Ascending aorta (tissue), 2 donors: Measurements from ENCODE around the gene CLDN22. TPM values are rescaled to one million over a fixed set of nuclear protein-coding genes. Genes with fewer than 3 reads are reported as not detected.

ENCODE experiments used
- DNase-seq, 2 donors: peaks; one replicate each; pipeline ENCODE4 v3.0.0-alpha.2; 2019; ENCODE audit warnings: low spot score in 2 of 2
- H3K27ac ChIP-seq, 2 donors: fragments of 200-600 bp; sonication (generic); one replicate each; pipeline ENCODE4 v1.5.1; 2016 to 2017; ENCODE audit warnings: mild to moderate bottlenecking in 1 of 2
- H3K27me3 ChIP-seq: fragments of 200-600 bp; sonication (generic); one replicate; pipeline ENCODE4 v1.5.1; 2017
- H3K36me3 ChIP-seq, 2 donors: fragments of 200-600 bp; sonication (generic); one replicate each; pipeline ENCODE4 v1.5.1; 2016
- H3K4me1 ChIP-seq, 2 donors: fragments of 200-600 bp; sonication (generic); one replicate each; pipeline ENCODE4 v1.5.1; 2016 to 2017; ENCODE audit warnings: mild to moderate bottlenecking in 1 of 2
- H3K4me3 ChIP-seq, 2 donors: fragments of 200-600 bp; sonication (generic); one replicate each; pipeline ENCODE4 v1.5.1; 2016 to 2017; ENCODE audit warnings: mild to moderate bottlenecking in 1 of 2
- H3K9me3 ChIP-seq, 2 donors: fragments of 200-600 bp; sonication (generic); one replicate each; pipeline ENCODE4 v1.5.1; 2016
- CTCF ChIP-seq, 3 experiments: fragments of 200-600 bp in 2 of 3; fragments of 450-650 bp in 1 of 3; sonication (generic) in 2 of 3; IDR thresholded peaks; one replicate each; pipeline ENCODE4 v1.5.1; 2016 to 2019; ENCODE audit warnings: antibody characterized with exemption in 3 of 3, mild to moderate bottlenecking in 1 of 3, moderate library complexity in 1 of 3
- intact Hi-C: fragments of 100-400 bp; cut with DNase I; formaldehyde crosslinking; loops from one replicate; pipeline ENCODE4 v1.15.1; 2023
- total RNA-seq: library from RNA; depleted of rRNA; stranded (reverse); fragments of >200 nt; gene quantifications from one replicate; pipeline ENCODE4 v1.1.0, GENCODE V29; 2016

CLDN22 gene
- total RNA-seq, 1 donor from 2014 or later = not detected

GRCh38 chr4:183295711-183296110 is 24.4 kb downstream of the CLDN22 start:
- peaks cover 21 to 41% of the 10 kb centered on the region in 2 donors for H3K36me3 ChIP-seq
- no peaks in the 10 kb centered on the region for H3K4me1 ChIP-seq
- intact Hi-C loops = no loop called here

GRCh38 chr4:183291070-183291469 is 29.0 kb downstream of the CLDN22 start:
- H3K36me3 ChIP-seq = peaks cover 34 to 69% of the 10 kb centered on the region in 2 donors
- no peak overlapping the region for H3K4me3 ChIP-seq
- intact Hi-C loops = no loop called here
- no peaks in the 10 kb centered on the region for H3K27me3 ChIP-seq
- no peaks in the 10 kb centered on the region for H3K9me3 ChIP-seq
- no peaks in the 10 kb centered on the region for H3K4me1 ChIP-seq
- no peak for DNase-seq
- H3K27ac ChIP-seq = no peak overlapping the region
- no peak for TF ChIP-seq CTCF (IDR thresholded peaks at IDR 0.05)

More at GRCh38 chr4:183295711-183296110, 24.4 kb downstream of the CLDN22 start:
- Histone ChIP-seq H3K27ac (no peak overlapping the region), H3K27me3 (no peaks in the 10 kb centered on the region), H3K4me3 (no peak overlapping the region), H3K9me3 (no peaks in the 10 kb centered on the region)
- TF ChIP-seq CTCF (IDR thresholded peaks at IDR 0.05) = no peak
- DNase-seq = no peak

GRCh38 chr4:183289688-183290087 is 30.4 kb downstream of the CLDN22 start:
- Histone ChIP-seq H3K27me3 (no peaks in the 10 kb centered on the region), H3K27ac (no peak overlapping the region), H3K4me3 (no peak overlapping the region), H3K4me1 (no peaks in the 10 kb centered on the region), H3K36me3 (peaks cover 36 to 67% of the 10 kb centered on the region in 2 donors), H3K9me3 (no peaks in the 10 kb centered on the region)
- no peak for TF ChIP-seq CTCF (IDR thresholded peaks at IDR 0.05)
- intact Hi-C loops = no loop called here
- DNase-seq = no peak

- intact Hi-C loops = no loop called here
- Histone ChIP-seq H3K27ac (no peak overlapping the region), H3K36me3 (peaks cover 41 to 70% of the 10 kb centered on the region in 2 donors), H3K4me3 (no peak overlapping the region), H3K4me1 (no peaks in the 10 kb centered on the region), H3K9me3 (no peaks in the 10 kb centered on the region), H3K27me3 (no peaks in the 10 kb centered on the region)
- no peak for TF ChIP-seq CTCF (IDR thresholded peaks at IDR 0.05)
- no peak for DNase-seq
These were observed 31.1 kb downstream of the CLDN22 start for GRCh38 chr4:183288955-183289354.

GRCh38 chr4:183287677-183288076 is 32.4 kb downstream of the CLDN22 start:
- Histone ChIP-seq H3K27me3 (no peaks in the 10 kb centered on the region), H3K4me1 (no peaks in the 10 kb centered on the region), H3K9me3 (no peaks in the 10 kb centered on the region), H3K27ac (no peak overlapping the region), H3K4me3 (no peak overlapping the region), H3K36me3 (peaks cover 46 to 74% of the 10 kb centered on the region in 2 donors)
- TF ChIP-seq CTCF (IDR thresholded peaks at IDR 0.05) = no peak
- intact Hi-C loops = no loop called here
- no peak for DNase-seq

- intact Hi-C loops = no loop called here
- Histone ChIP-seq H3K27ac (no peak overlapping the region), H3K9me3 (no peaks in the 10 kb centered on the region), H3K36me3 (peaks cover 50 to 76% of the 10 kb centered on the region in 2 donors), H3K4me3 (no peak overlapping the region), H3K4me1 (no peaks in the 10 kb centered on the region), H3K27me3 (no peaks in the 10 kb centered on the region)
- DNase-seq = no peak
- no peak for TF ChIP-seq CTCF (IDR thresholded peaks at IDR 0.05)
These were observed 32.8 kb downstream of the CLDN22 start for GRCh38 chr4:183287309-183287659.
